H1 (cell line): ENCODE data around the gene SLC36A4. TPM values are rescaled to one million over a fixed set of nuclear protein-coding genes. Genes with fewer than 3 reads are reported as not detected.
A peak's percentile ranks its signal among the peaks of the same experiment; 100 is the strongest.

Source experiments
- CTCF ChIA-PET: fragments of 300-600 bp; sonication (Branson Sonifier 250); formaldehyde crosslinking; loops from one replicate; lab custom pipeline; 2021; ENCODE audit not compliant: partially characterized antibody; lab: Charles Lee
- POLR2A ChIA-PET: fragments of 300-600 bp; sonication (Branson Sonifier 250); formaldehyde crosslinking; loops from one replicate; lab custom pipeline; 2021; ENCODE audit warnings: inconsistent platforms; ENCODE audit not compliant: partially characterized antibody; lab: Charles Lee
- DNase-seq, 2 experiments: peaks; one replicate each; pipeline versions ENCODE4 v3.0.0 to v3.0.0-alpha.2; 2010 to 2022; ENCODE audit warnings: low spot score in 2 of 2, low read depth in 1 of 2, mixed read lengths in 1 of 2
- FAIRE-seq: peaks from 2 replicates; lab custom pipeline; 2011; peaks lifted over from hg19 to GRCh38; lab: Jason Lieb, UNC
- H2AFZ ChIP-seq: 2 replicates; pipeline ENCODE4 v1.8.1; 2012; ENCODE audit warnings: low read length, inconsistent platforms
- H2AK5ac ChIP-seq: 2 replicates; pipeline ENCODE4 v1.6.1; 2013; ENCODE audit warnings: low read depth, low read length
- H2BK120ac ChIP-seq: replicated peaks from 2 replicates; pipeline ENCODE3; 2013; ENCODE audit warnings: low read depth, low read length, inconsistent platforms
- H2BK12ac ChIP-seq: 2 replicates; pipeline ENCODE4 v1.6.1; 2013; ENCODE audit warnings: low read depth, low read length
- H2BK15ac ChIP-seq: 2 replicates; pipeline ENCODE4 v1.6.1; 2013; ENCODE audit warnings: low read length
- H2BK20ac ChIP-seq: 2 replicates; pipeline ENCODE4 v1.6.1; 2013; ENCODE audit warnings: low read length
- H2BK5ac ChIP-seq: 2 replicates; pipeline ENCODE4 v1.6.1; 2013; ENCODE audit warnings: low read depth, low read length
- H3K14ac ChIP-seq: 2 replicates; pipeline ENCODE4 v1.6.1; 2013; ENCODE audit warnings: inconsistent platforms; ENCODE audit not compliant: insufficient read length
- H3K18ac ChIP-seq: 2 replicates; pipeline ENCODE4 v1.6.1; 2013; ENCODE audit warnings: low read length; ENCODE audit errors: extremely low read depth
- H3K23ac ChIP-seq: 2 replicates; pipeline ENCODE4 v1.6.1; 2013; ENCODE audit warnings: inconsistent platforms; ENCODE audit not compliant: insufficient read length
- H3K23me2 ChIP-seq: 2 replicates; pipeline ENCODE4 v1.6.1; 2013; ENCODE audit warnings: low read depth, low read length
- H3K27ac ChIP-seq: 2 replicates; pipeline ENCODE4 v1.6.1; 2011; ENCODE audit warnings: low read depth, low read length, inconsistent platforms
- H3K27me3 ChIP-seq, 4 experiments: replicated peaks in 1 of 4; 1 replicate in 1 of 4; 2 replicates in 3 of 4; pipeline versions ENCODE4 v1.6.1 to v1.8.1; 2011 to 2013; ENCODE audit warnings: low read length in 3 of 4, mild to moderate bottlenecking in 3 of 4, inconsistent platforms in 2 of 4, mixed read lengths in 2 of 4, moderate library complexity in 1 of 4; ENCODE audit not compliant: control insufficient read depth in 3 of 4, insufficient read depth in 3 of 4; ENCODE audit errors: extremely low read depth in 1 of 4
- H3K36me3 ChIP-seq, 4 experiments: 2 replicates each; pipeline versions ENCODE4 v1.6.1 to v1.8.1; 2011 to 2013; ENCODE audit warnings: mild to moderate bottlenecking in 4 of 4, low read length in 3 of 4, moderate library complexity in 2 of 4, control low read depth in 1 of 4, inconsistent platforms in 1 of 4; ENCODE audit not compliant: insufficient read depth in 4 of 4, control insufficient read depth in 2 of 4
- H3K4ac ChIP-seq: replicated peaks from 2 replicates; pipeline ENCODE3; 2013; ENCODE audit warnings: low read length, low read depth, mixed read lengths, inconsistent platforms; ENCODE audit not compliant: insufficient read length
- H3K4me1 ChIP-seq, 4 experiments: replicated peaks in 1 of 4; 1 replicate in 1 of 4; 2 replicates in 3 of 4; pipeline versions ENCODE4 v1.6.1 to v1.8.1; 2011 to 2013; ENCODE audit warnings: low read length in 3 of 4, inconsistent platforms in 2 of 4, mixed read lengths in 1 of 4; ENCODE audit not compliant: insufficient read depth in 4 of 4, control insufficient read depth in 3 of 4
- H3K4me2 ChIP-seq, 2 experiments: 2 replicates each; pipeline versions ENCODE4 v1.6.1 to v1.8.1; 2011 to 2013; ENCODE audit warnings: low read depth in 2 of 2, low read length in 2 of 2, control low read depth in 1 of 2, inconsistent platforms in 1 of 2, mild to moderate bottlenecking in 1 of 2; ENCODE audit not compliant: insufficient read depth in 1 of 2
- H3K4me3 ChIP-seq, 4 experiments: fragments of 200-600, 300-600 bp in 1 of 4; sonication (generic), shearing (Covaris generic), sonication (Bioruptor Twin) in 1 of 4; 2 replicates each; pipeline versions ENCODE4 v1.5.1 to v1.8.1; 2011 to 2016; ENCODE audit warnings: low read length in 4 of 4, low read depth in 3 of 4, control low read depth in 2 of 4, inconsistent platforms in 2 of 4, mild to moderate bottlenecking in 2 of 4, mixed read lengths in 1 of 4, moderate library complexity in 1 of 4; ENCODE audit not compliant: insufficient read depth in 2 of 4; ENCODE audit errors: extremely low read depth in 1 of 4
- H3K56ac ChIP-seq: replicated peaks from 2 replicates; pipeline ENCODE3; 2013; ENCODE audit warnings: low read depth, mild to moderate bottlenecking, mixed read lengths, low read length, inconsistent platforms; ENCODE audit not compliant: insufficient read length
- H3K79me1 ChIP-seq: 2 replicates; pipeline ENCODE4 v1.6.1; 2013; ENCODE audit warnings: low read depth, low read length, control low read depth
- H3K79me2 ChIP-seq, 2 experiments: 2 replicates each; pipeline versions ENCODE4 v1.6.1 to v1.8.1; 2012 to 2013; ENCODE audit warnings: low read length in 2 of 2, mild to moderate bottlenecking in 2 of 2, inconsistent platforms in 1 of 2; ENCODE audit not compliant: insufficient read depth in 2 of 2, control insufficient read depth in 1 of 2
- H3K9ac ChIP-seq, 4 experiments: replicated peaks in 1 of 4; 1 replicate in 1 of 4; 2 replicates in 3 of 4; pipeline versions ENCODE4 v1.6.1 to v1.8.1; 2011 to 2013; ENCODE audit warnings: low read depth in 3 of 4, low read length in 3 of 4, control low read depth in 2 of 4, mild to moderate bottlenecking in 2 of 4, moderate library complexity in 2 of 4, inconsistent platforms in 1 of 4; ENCODE audit errors: extremely low read depth in 1 of 4
- H3K9me3 ChIP-seq, 2 experiments: 2 replicates each; pipeline versions ENCODE4 v1.6.1 to v1.8.1; 2012 to 2013; ENCODE audit warnings: mild to moderate bottlenecking in 2 of 2, moderate library complexity in 2 of 2, control low read depth in 1 of 2, inconsistent platforms in 1 of 2, low read depth in 1 of 2, low read length in 1 of 2, mixed read lengths in 1 of 2; ENCODE audit not compliant: insufficient read depth in 2 of 2
- H4K20me1 ChIP-seq, 2 experiments: replicated peaks in 1 of 2; 2 replicates each; pipeline versions ENCODE3 to v1.8.1; 2011 to 2013; ENCODE audit warnings: inconsistent platforms in 2 of 2, low read length in 2 of 2, mild to moderate bottlenecking in 1 of 2; ENCODE audit not compliant: insufficient read depth in 2 of 2, control insufficient read depth in 1 of 2
- H4K5ac ChIP-seq: 2 replicates; pipeline ENCODE4 v1.6.1; 2013; ENCODE audit warnings: low read length, low read depth, mixed read lengths, inconsistent platforms; ENCODE audit not compliant: insufficient read length
- H4K8ac ChIP-seq: 2 replicates; pipeline ENCODE4 v1.8.0; 2013; ENCODE audit warnings: mild to moderate bottlenecking, moderate library complexity, low read length, inconsistent platforms; ENCODE audit not compliant: insufficient read depth; ENCODE audit errors: extremely low read depth
- H4K91ac ChIP-seq: replicated peaks from 2 replicates; pipeline ENCODE3; 2013; ENCODE audit warnings: low read length, mixed read lengths, inconsistent platforms; ENCODE audit not compliant: insufficient read length
- NRF1 ChIP-seq: IDR thresholded peaks from 2 replicates; pipeline ENCODE4 v1.6.1; 2011; ENCODE audit warnings: mild to moderate bottlenecking, low read depth, low read length, improper control_type of control experiment
- TEAD4 ChIP-seq: IDR thresholded peaks from 2 replicates; pipeline ENCODE4 v1.6.1; 2012; ENCODE audit warnings: low read depth, low read length, inconsistent platforms, mixed read lengths
- YY1 ChIP-seq: IDR thresholded peaks from 2 replicates; pipeline ENCODE4 v1.6.1; 2011; ENCODE audit warnings: low read depth, mild to moderate bottlenecking, low read length
- WGBS, 2 experiments: shearing (Covaris generic) in 1 of 2; methylation state at CpG; one replicate each; pipeline versions ENCODE4 v1.1.6 to v1.1.7; 2013 to 2015; ENCODE audit warnings: low lambda C conversion rate in 2 of 2, mixed read lengths in 2 of 2, inconsistent platforms in 1 of 2, low coverage in 1 of 2, missing lambda C conversion rate in 1 of 2; ENCODE audit not compliant: insufficient replicate concordance in 2 of 2, insufficient coverage in 1 of 2, insufficient read length in 1 of 2; ENCODE audit errors: extremely low coverage in 1 of 2, missing lambda C conversion rate in 1 of 2; 5-methylcytosine and 5-hydroxymethylcytosine counted together
- polyA plus RNA-seq, 7 experiments: library from polyadenylated mRNA; depleted of rRNA in 3 of 7; stranded (reverse) in 5 of 7; unstranded in 2 of 7; fragments of >200 nt in 5 of 7; fragments of 200-250 nt in 2 of 7; gene quantifications; 1 replicate in 5 of 7; 2 replicates in 1 of 7; 4 replicates in 1 of 7; pipeline versions ENCODE4 v1.2.1 to v1.2.3, GENCODE V29; 2011 to 2013; ENCODE audit warnings: missing spikeins in 2 of 7, mixed read lengths in 2 of 7
- total RNA-seq: library from RNA; stranded (reverse); fragmentation: NEBNext Ultra II Directional; extraction: Animal tissue kit (Norgen Biotek cat#: 25700); gene quantifications from 2 replicates; pipeline ENCODE4 v1.2.1, GENCODE V29; 2021
- TF ChIP-seq, protein P1 (sequence below), 3 experiments: IDR thresholded peaks; 1 replicate in 2 of 3; 2 replicates in 1 of 3; pipeline versions ENCODE4 v1.5.1 to v1.6.1; 2011; ENCODE audit warnings: low read length in 3 of 3, mild to moderate bottlenecking in 3 of 3, inconsistent platforms in 2 of 3, low read depth in 1 of 3, moderate library complexity in 1 of 3; ENCODE audit not compliant: insufficient read depth in 1 of 3; ENCODE audit errors: control extremely low read depth in 1 of 3
- TF ChIP-seq, protein P2 (sequence below): IDR thresholded peaks from 2 replicates; pipeline ENCODE4 v1.6.1; 2012; ENCODE audit warnings: low read length, inconsistent platforms

Gene SLC36A4
- total and polyA plus RNA-seq, 2 of the 8 experiments (the other 6 are each of a cell fraction or from before 2014, with no cell fraction given): 10.2 to 22.7 TPM

DNA sequence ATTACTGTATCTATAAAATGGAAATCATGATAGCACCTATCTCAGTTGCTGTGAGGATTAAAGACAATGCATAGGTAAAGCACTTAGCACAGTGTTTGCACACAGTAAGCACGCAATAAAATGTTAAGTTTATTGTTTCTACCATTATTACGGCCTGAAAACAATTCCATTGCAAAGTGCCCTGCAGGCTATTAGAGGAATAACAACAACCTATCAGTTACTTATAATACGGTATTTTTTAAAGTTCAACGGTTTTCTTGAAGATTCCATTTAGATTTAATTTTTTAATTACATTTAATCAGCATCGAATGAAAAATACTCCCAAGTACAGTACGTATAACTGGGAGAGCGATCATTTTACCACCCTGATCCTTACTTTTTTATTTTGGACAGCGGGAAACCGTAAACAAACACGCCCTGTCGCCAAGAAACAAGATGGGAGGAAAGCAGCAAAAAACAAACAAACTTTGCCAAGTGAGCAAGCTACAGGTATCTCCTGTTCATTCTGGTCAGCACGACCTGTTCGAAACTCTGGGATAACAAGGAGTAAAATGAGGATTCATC is 893 bp downstream of the SLC36A4 start:
- POLR2A ChIA-PET: interaction anchor here (1.1 to 4.0 kb wide), 6 partner anchors 8 to 544 kb away, joined by 3 to 21 read pairs (median 5); partner anchors contain the start of genes C11orf54 and TAF1D
- 6% methylated on average over 13 of the region's 13 CpGs; no CpG with 5 or more reads in 1 of the 2 experiments for WGBS, 2 experiments
- peak overlapping the region; percentile 82 to 98 (median 95) for H3K9ac ChIP-seq
- no peak overlapping the region for H2BK15ac ChIP-seq
- H4K5ac ChIP-seq: peak overlapping the region; percentile 70
- H4K91ac ChIP-seq: no peak overlapping the region
- H4K8ac ChIP-seq: no peak overlapping the region
- no peak for TF ChIP-seq TEAD4
- TF ChIP-seq YY1: peak; percentile 73
- TF ChIP-seq, protein P1, sequence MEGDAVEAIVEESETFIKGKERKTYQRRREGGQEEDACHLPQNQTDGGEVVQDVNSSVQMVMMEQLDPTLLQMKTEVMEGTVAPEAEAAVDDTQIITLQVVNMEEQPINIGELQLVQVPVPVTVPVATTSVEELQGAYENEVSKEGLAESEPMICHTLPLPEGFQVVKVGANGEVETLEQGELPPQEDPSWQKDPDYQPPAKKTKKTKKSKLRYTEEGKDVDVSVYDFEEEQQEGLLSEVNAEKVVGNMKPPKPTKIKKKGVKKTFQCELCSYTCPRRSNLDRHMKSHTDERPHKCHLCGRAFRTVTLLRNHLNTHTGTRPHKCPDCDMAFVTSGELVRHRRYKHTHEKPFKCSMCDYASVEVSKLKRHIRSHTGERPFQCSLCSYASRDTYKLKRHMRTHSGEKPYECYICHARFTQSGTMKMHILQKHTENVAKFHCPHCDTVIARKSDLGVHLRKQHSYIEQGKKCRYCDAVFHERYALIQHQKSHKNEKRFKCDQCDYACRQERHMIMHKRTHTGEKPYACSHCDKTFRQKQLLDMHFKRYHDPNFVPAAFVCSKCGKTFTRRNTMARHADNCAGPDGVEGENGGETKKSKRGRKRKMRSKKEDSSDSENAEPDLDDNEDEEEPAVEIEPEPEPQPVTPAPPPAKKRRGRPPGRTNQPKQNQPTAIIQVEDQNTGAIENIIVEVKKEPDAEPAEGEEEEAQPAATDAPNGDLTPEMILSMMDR (IDR thresholded peaks at IDR 0.05; ENCODE audit: control extremely low read depth in 1 of 3, insufficient read depth in 1 of 3, low read depth in 1 of 3, low read length in 3 of 3): peak in 1 of 3 experiments; percentile 35; a peak in 1 of 4 replicates
- TF ChIP-seq, protein P2, sequence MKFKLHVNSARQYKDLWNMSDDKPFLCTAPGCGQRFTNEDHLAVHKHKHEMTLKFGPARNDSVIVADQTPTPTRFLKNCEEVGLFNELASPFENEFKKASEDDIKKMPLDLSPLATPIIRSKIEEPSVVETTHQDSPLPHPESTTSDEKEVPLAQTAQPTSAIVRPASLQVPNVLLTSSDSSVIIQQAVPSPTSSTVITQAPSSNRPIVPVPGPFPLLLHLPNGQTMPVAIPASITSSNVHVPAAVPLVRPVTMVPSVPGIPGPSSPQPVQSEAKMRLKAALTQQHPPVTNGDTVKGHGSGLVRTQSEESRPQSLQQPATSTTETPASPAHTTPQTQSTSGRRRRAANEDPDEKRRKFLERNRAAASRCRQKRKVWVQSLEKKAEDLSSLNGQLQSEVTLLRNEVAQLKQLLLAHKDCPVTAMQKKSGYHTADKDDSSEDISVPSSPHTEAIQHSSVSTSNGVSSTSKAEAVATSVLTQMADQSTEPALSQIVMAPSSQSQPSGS: 0 out of 2 replicates have a peak, but pooled peaks have one; percentile 26
- no peak for TF ChIP-seq NRF1
- TF ChIP-seq, all 59 proteins: peak for 3
- H3K79me2 ChIP-seq: peaks cover 11 to 50% of the 10 kb centered on the region in 2 experiments
- H2BK5ac ChIP-seq: peak overlapping the region; percentile 86
- H3K9me3 ChIP-seq: no peaks in the 10 kb centered on the region
- H3K18ac ChIP-seq: peak overlapping the region; percentile 2; the same call in 1 of the 2 replicates
- peak overlapping the region; percentile 67 to 99 (median 77) for H3K4me3 ChIP-seq
- no peaks in the 10 kb centered on the region for H3K36me3 ChIP-seq
- H3K56ac ChIP-seq: no peak overlapping the region
- H3K4ac ChIP-seq: peak overlapping the region; percentile 17
- no peaks in the 10 kb centered on the region; the same call in 1 of the 2 replicates for H3K79me1 ChIP-seq
- H3K27me3 ChIP-seq: no peaks in the 10 kb centered on the region
- H4K20me1 ChIP-seq: no peaks in the 10 kb centered on the region
- CTCF ChIA-PET: interaction anchor here (0.6 to 3.1 kb wide), 18 partner anchors 11 to 484 kb away, joined by 3 to 11 read pairs (median 3); no protein-coding TSS in a partner anchor
- H3K4me2 ChIP-seq: peak overlapping the region; percentile 73 to 96
- H2BK120ac ChIP-seq: no peak overlapping the region
- no peak overlapping the region for H3K23ac ChIP-seq
- H3K23me2 ChIP-seq: peaks cover 3% of the 10 kb centered on the region; the same call in 1 of the 2 replicates
- H3K27ac ChIP-seq: peak overlapping the region; percentile 93
- no peak overlapping the region for H3K14ac ChIP-seq
- H2BK12ac ChIP-seq: peak overlapping the region; percentile 78; the same call in 1 of the 2 replicates
- no peak overlapping the region for H2BK20ac ChIP-seq
- FAIRE-seq (peak; percentile 84), DNase-seq (no peak)
- peak overlapping the region; percentile 88 for H2AFZ ChIP-seq
- peaks cover 0 to 3% (median 3%) of the 10 kb centered on the region in 4 experiments; a peak in 2 of 7 replicates for H3K4me1 ChIP-seq
- peak overlapping the region; percentile 75; the same call in 1 of the 2 replicates for H2AK5ac ChIP-seq
